ENCODE measurements around the gene SOHLH2.

SOHLH2 gene

GRCh38 chr13:36211567-36211966 lies 2.8 kb downstream of the SOHLH2 start:
- WGBS = 72% methylated on average over 4 of the region's 4 CpGs
- no peaks in the 10 kb centered on the region for H3K36me3 ChIP-seq (ENCODE audit: control insufficient read depth in 1 of 2, insufficient read depth in 2 of 2, low read depth in 1 of 2, low read length in 2 of 2)
- H3K27me3 ChIP-seq (ENCODE audit: control insufficient read depth in 1 of 2, insufficient read depth in 1 of 2, low read length in 2 of 2) = no peaks in the 10 kb centered on the region
- no peak overlapping the region for H4K91ac ChIP-seq (ENCODE audit: low read length)
- no peak overlapping the region for H3K14ac ChIP-seq (ENCODE audit: low read length in 2 of 2)
- H3K23ac ChIP-seq (ENCODE audit: low read length in 2 of 2) = no peak overlapping the region
- no peak overlapping the region for H3K18ac ChIP-seq (ENCODE audit: low read depth in 1 of 2, low read length in 2 of 2)
- no peak for DNase-seq
- H4K8ac ChIP-seq (ENCODE audit: low read length) = no peak overlapping the region
- no peak overlapping the region for H3K9ac ChIP-seq (ENCODE audit: low read length)
- H3K27ac ChIP-seq (ENCODE audit: low read length, poor library complexity, severe bottlenecking) = no peak overlapping the region
- no peak overlapping the region for H2BK12ac ChIP-seq (ENCODE audit: low read length in 2 of 2)
- no peak overlapping the region for H3K4me2 ChIP-seq (ENCODE audit: low read length, poor library complexity, severe bottlenecking)
- H3K4me1 ChIP-seq (ENCODE audit: control insufficient read depth, insufficient read depth, low read depth, low read length) = peaks cover 1% of the 10 kb centered on the region
- no peak overlapping the region for H2AK5ac ChIP-seq (ENCODE audit: low read length, severe bottlenecking)
- H3K9me3 ChIP-seq (ENCODE audit: control insufficient read depth, low read length) = no peaks in the 10 kb centered on the region
- no peak overlapping the region for H3K4me3 ChIP-seq (ENCODE audit: insufficient read depth in 1 of 2, low read depth in 1 of 2, low read length in 2 of 2)
- H2BK5ac ChIP-seq (ENCODE audit: low read depth, low read length, poor library complexity, severe bottlenecking) = no peak overlapping the region
- no peak overlapping the region for H2BK15ac ChIP-seq (ENCODE audit: low read depth, poor library complexity, severe bottlenecking)
- no peak overlapping the region for H2AFZ ChIP-seq (ENCODE audit: low read depth, low read length)
- no peak overlapping the region for H2BK120ac ChIP-seq (ENCODE audit: low read depth, low read length)
- H3K4ac ChIP-seq (ENCODE audit: low read depth in 1 of 2, low read length in 2 of 2) = no peak overlapping the region
- H3K79me1 ChIP-seq (replicated peaks; ENCODE audit: low read length, poor library complexity, severe bottlenecking) = no peaks in the 10 kb centered on the region

DNA sequence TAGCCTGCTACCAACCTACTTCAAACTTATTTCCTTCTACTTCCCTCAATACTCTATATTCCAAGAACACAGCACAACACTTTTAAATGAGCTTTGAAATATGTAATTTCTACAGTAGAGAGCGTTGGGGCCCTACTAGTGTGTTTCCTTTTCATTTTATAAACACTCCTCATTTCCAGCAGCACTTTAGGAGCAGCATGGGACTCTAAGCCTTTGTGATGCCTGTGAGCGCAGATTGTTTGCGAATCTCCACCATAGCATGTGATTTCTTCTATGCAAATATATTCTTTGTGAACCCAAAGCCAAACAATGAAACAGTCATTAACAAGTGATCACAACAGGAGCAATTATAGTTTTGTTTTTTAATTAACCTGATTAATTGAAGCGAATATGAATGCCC lies 3.6 kb downstream of the SOHLH2 start:
- Histone ChIP-seq H3K9me3 (ENCODE audit: control insufficient read depth, low read length) (no peaks in the 10 kb centered on the region), H3K79me1 (replicated peaks; ENCODE audit: low read length, poor library complexity, severe bottlenecking) (no peaks in the 10 kb centered on the region), H3K4me1 (ENCODE audit: control insufficient read depth, insufficient read depth, low read depth, low read length) (peaks cover 1% of the 10 kb centered on the region), H4K91ac (ENCODE audit: low read length) (no peak overlapping the region), H3K14ac (ENCODE audit: low read length in 2 of 2) (no peak overlapping the region), H3K27me3 (ENCODE audit: control insufficient read depth in 1 of 2, insufficient read depth in 1 of 2, low read length in 2 of 2) (no peaks in the 10 kb centered on the region), H3K18ac (ENCODE audit: low read depth in 1 of 2, low read length in 2 of 2) (no peak overlapping the region), H4K8ac (ENCODE audit: low read length) (no peak overlapping the region), H3K4me2 (ENCODE audit: low read length, poor library complexity, severe bottlenecking) (no peak overlapping the region), H2AFZ (ENCODE audit: low read depth, low read length) (no peak overlapping the region), H3K4me3 (ENCODE audit: insufficient read depth in 1 of 2, low read depth in 1 of 2, low read length in 2 of 2) (no peak overlapping the region), H3K4ac (ENCODE audit: low read depth in 1 of 2, low read length in 2 of 2) (no peak overlapping the region), H2BK15ac (ENCODE audit: low read depth, poor library complexity, severe bottlenecking) (no peak overlapping the region), H3K23ac (ENCODE audit: low read length in 2 of 2) (no peak overlapping the region), H3K36me3 (ENCODE audit: control insufficient read depth in 1 of 2, insufficient read depth in 2 of 2, low read depth in 1 of 2, low read length in 2 of 2) (no peaks in the 10 kb centered on the region), H2BK5ac (ENCODE audit: low read depth, low read length, poor library complexity, severe bottlenecking) (no peak overlapping the region), H2BK12ac (ENCODE audit: low read length in 2 of 2) (no peak overlapping the region), H3K27ac (ENCODE audit: low read length, poor library complexity, severe bottlenecking) (no peak overlapping the region), H2AK5ac (ENCODE audit: low read length, severe bottlenecking) (no peak overlapping the region), H2BK120ac (ENCODE audit: low read depth, low read length) (no peak overlapping the region), H3K9ac (ENCODE audit: low read length) (no peak overlapping the region)
- no peak for DNase-seq
- WGBS = 75% methylated on average over 3 of the region's 4 CpGs

- H2AFZ ChIP-seq (ENCODE audit: low read depth, low read length) = no peak overlapping the region
- H2AK5ac ChIP-seq (ENCODE audit: low read length, severe bottlenecking) = no peak overlapping the region
- H3K23ac ChIP-seq (ENCODE audit: low read length in 2 of 2) = no peak overlapping the region
- H2BK5ac ChIP-seq (ENCODE audit: low read depth, low read length, poor library complexity, severe bottlenecking) = no peak overlapping the region
- no peak overlapping the region for H2BK12ac ChIP-seq (ENCODE audit: low read length in 2 of 2)
- no peak overlapping the region for H2BK15ac ChIP-seq (ENCODE audit: low read depth, poor library complexity, severe bottlenecking)
- no peak overlapping the region for H2BK120ac ChIP-seq (ENCODE audit: low read depth, low read length)
- H3K9ac ChIP-seq (ENCODE audit: low read length) = no peak overlapping the region
- DNase-seq = no peak
- H4K8ac ChIP-seq (ENCODE audit: low read length) = no peak overlapping the region
- no peak overlapping the region for H4K91ac ChIP-seq (ENCODE audit: low read length)
- no peaks in the 10 kb centered on the region for H3K79me1 ChIP-seq (replicated peaks; ENCODE audit: low read length, poor library complexity, severe bottlenecking)
- peaks cover 1% of the 10 kb centered on the region for H3K4me1 ChIP-seq (ENCODE audit: control insufficient read depth, insufficient read depth, low read depth, low read length)
- no peaks in the 10 kb centered on the region for H3K27me3 ChIP-seq (ENCODE audit: control insufficient read depth in 1 of 2, insufficient read depth in 1 of 2, low read length in 2 of 2)
- WGBS = 93% methylated on average over 5 of the region's 5 CpGs
- no peak overlapping the region for H3K18ac ChIP-seq (ENCODE audit: low read depth in 1 of 2, low read length in 2 of 2)
- no peaks in the 10 kb centered on the region for H3K36me3 ChIP-seq (ENCODE audit: control insufficient read depth in 1 of 2, insufficient read depth in 2 of 2, low read depth in 1 of 2, low read length in 2 of 2)
- no peak overlapping the region for H3K4ac ChIP-seq (ENCODE audit: low read depth in 1 of 2, low read length in 2 of 2)
- no peak overlapping the region for H3K4me3 ChIP-seq (ENCODE audit: insufficient read depth in 1 of 2, low read depth in 1 of 2, low read length in 2 of 2)
- no peaks in the 10 kb centered on the region for H3K9me3 ChIP-seq (ENCODE audit: control insufficient read depth, low read length)
- no peak overlapping the region for H3K27ac ChIP-seq (ENCODE audit: low read length, poor library complexity, severe bottlenecking)
- H3K14ac ChIP-seq (ENCODE audit: low read length in 2 of 2) = no peak overlapping the region
- H3K4me2 ChIP-seq (ENCODE audit: low read length, poor library complexity, severe bottlenecking) = no peak overlapping the region
Observed at GRCh38 chr13:36207672-36208071, 6.7 kb downstream of the SOHLH2 start.

- Histone ChIP-seq H2AFZ (ENCODE audit: low read depth, low read length) (no peak overlapping the region), H3K4me2 (ENCODE audit: low read length, poor library complexity, severe bottlenecking) (no peak overlapping the region), H3K9me3 (ENCODE audit: control insufficient read depth, low read length) (no peaks in the 10 kb centered on the region), H3K18ac (ENCODE audit: low read depth in 1 of 2, low read length in 2 of 2) (no peak overlapping the region), H3K27me3 (ENCODE audit: control insufficient read depth in 1 of 2, insufficient read depth in 1 of 2, low read length in 2 of 2) (peaks cover 0 to 3% of the 10 kb centered on the region in 2 experiments), H3K9ac (ENCODE audit: low read length) (peak overlapping the region; percentile 82), H4K8ac (ENCODE audit: low read length) (no peak overlapping the region), H3K14ac (ENCODE audit: low read length in 2 of 2) (no peak overlapping the region), H2AK5ac (ENCODE audit: low read length, severe bottlenecking) (no peak overlapping the region), H3K23ac (ENCODE audit: low read length in 2 of 2) (no peak overlapping the region), H3K4me1 (ENCODE audit: control insufficient read depth, insufficient read depth, low read depth, low read length) (no peaks in the 10 kb centered on the region), H3K79me1 (replicated peaks; ENCODE audit: low read length, poor library complexity, severe bottlenecking) (no peaks in the 10 kb centered on the region), H2BK15ac (ENCODE audit: low read depth, poor library complexity, severe bottlenecking) (no peak overlapping the region), H3K36me3 (ENCODE audit: control insufficient read depth in 1 of 2, insufficient read depth in 2 of 2, low read depth in 1 of 2, low read length in 2 of 2) (no peaks in the 10 kb centered on the region), H2BK12ac (ENCODE audit: low read length in 2 of 2) (no peak overlapping the region), H3K4me3 (ENCODE audit: insufficient read depth in 1 of 2, low read depth in 1 of 2, low read length in 2 of 2) (no peak overlapping the region), H2BK5ac (ENCODE audit: low read depth, low read length, poor library complexity, severe bottlenecking) (no peak overlapping the region), H3K4ac (ENCODE audit: low read depth in 1 of 2, low read length in 2 of 2) (no peak overlapping the region), H3K27ac (ENCODE audit: low read length, poor library complexity, severe bottlenecking) (no peak overlapping the region), H4K91ac (ENCODE audit: low read length) (no peak overlapping the region), H2BK120ac (ENCODE audit: low read depth, low read length) (no peak overlapping the region)
- no peak for DNase-seq
- no CpG with 5 or more reads among the region's 1 CpG for WGBS
Observed at GRCh38 chr13:36193151-36193855, 21.1 kb downstream of the SOHLH2 start.

All from mesenchymal stem cell (in vitro differentiated cells and primary cell).